Measurements from ENCODE around the gene TLK1. TPM values are rescaled to one million over a fixed set of nuclear protein-coding genes. Genes with fewer than 3 reads are reported as not detected.

Gene TLK1
- total and polyA plus RNA-seq, 9 of the 15 experiments (the other 6 are each of a cell fraction or from before 2014, with no cell fraction given): 20.2 to 101 (median 40.5) TPM

DNA sequence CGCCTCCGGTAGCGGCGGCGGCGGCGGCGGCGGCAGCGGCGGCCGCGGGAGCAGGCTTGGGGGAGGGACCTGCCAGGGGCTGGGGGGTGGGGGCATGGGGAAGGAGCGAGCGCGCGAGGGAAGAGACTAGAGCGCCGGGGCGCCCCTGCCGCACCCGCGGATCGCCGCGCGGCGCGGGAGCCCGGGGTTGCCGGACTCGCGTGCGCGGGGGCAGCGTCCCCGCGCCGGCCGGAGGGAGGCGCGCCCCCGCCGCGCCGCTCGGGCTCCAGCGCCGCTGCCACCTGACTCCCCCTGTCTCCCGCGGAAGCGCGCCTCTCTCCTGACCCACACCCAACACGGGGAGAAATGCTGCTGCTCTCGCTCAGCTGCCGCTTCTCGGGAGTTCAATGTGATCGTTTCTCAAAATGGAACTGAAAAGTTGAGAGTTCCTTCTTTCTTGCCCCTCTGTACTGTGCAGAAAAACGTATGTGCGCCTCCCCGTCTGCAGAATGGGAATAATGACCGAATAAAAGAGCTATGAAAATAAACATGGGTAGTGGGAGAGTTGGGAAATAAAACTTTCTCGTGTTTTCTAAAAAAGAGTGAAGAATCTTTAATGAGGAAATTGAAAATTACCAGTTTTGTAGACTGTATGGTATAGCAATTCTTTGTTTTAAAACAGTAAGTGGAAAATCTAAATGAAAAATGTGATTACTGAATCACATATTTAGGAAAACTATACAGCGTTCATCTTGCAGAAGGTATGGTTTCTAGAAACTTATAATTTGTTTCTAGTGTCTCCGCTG, 455 bp upstream of the TLK1 start (continued):
- TF ChIP-seq, protein P1, sequence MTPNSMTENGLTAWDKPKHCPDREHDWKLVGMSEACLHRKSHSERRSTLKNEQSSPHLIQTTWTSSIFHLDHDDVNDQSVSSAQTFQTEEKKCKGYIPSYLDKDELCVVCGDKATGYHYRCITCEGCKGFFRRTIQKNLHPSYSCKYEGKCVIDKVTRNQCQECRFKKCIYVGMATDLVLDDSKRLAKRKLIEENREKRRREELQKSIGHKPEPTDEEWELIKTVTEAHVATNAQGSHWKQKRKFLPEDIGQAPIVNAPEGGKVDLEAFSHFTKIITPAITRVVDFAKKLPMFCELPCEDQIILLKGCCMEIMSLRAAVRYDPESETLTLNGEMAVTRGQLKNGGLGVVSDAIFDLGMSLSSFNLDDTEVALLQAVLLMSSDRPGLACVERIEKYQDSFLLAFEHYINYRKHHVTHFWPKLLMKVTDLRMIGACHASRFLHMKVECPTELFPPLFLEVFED (CRISPR knock-in tag; conservative IDR thresholded peaks at IDR 0.05): 0 out of 2 replicates have a peak, but pooled peaks have one; percentile 41
- TF ChIP-seq, protein P2, sequence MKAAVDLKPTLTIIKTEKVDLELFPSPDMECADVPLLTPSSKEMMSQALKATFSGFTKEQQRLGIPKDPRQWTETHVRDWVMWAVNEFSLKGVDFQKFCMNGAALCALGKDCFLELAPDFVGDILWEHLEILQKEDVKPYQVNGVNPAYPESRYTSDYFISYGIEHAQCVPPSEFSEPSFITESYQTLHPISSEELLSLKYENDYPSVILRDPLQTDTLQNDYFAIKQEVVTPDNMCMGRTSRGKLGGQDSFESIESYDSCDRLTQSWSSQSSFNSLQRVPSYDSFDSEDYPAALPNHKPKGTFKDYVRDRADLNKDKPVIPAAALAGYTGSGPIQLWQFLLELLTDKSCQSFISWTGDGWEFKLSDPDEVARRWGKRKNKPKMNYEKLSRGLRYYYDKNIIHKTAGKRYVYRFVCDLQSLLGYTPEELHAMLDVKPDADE (conservative IDR thresholded peaks at IDR 0.05; ENCODE audit: control insufficient read depth, low read depth, low read length): peak; percentile 43; the same call in 1 of the 2 replicates
- TF ChIP-seq, protein P3, sequence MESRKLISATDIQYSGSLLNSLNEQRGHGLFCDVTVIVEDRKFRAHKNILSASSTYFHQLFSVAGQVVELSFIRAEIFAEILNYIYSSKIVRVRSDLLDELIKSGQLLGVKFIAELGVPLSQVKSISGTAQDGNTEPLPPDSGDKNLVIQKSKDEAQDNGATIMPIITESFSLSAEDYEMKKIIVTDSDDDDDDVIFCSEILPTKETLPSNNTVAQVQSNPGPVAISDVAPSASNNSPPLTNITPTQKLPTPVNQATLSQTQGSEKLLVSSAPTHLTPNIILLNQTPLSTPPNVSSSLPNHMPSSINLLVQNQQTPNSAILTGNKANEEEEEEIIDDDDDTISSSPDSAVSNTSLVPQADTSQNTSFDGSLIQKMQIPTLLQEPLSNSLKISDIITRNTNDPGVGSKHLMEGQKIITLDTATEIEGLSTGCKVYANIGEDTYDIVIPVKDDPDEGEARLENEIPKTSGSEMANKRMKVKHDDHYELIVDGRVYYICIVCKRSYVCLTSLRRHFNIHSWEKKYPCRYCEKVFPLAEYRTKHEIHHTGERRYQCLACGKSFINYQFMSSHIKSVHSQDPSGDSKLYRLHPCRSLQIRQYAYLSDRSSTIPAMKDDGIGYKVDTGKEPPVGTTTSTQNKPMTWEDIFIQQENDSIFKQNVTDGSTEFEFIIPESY (CRISPR knock-in tag; IDR thresholded peaks at IDR 0.05): no peak
- TF ChIP-seq, protein P4, sequence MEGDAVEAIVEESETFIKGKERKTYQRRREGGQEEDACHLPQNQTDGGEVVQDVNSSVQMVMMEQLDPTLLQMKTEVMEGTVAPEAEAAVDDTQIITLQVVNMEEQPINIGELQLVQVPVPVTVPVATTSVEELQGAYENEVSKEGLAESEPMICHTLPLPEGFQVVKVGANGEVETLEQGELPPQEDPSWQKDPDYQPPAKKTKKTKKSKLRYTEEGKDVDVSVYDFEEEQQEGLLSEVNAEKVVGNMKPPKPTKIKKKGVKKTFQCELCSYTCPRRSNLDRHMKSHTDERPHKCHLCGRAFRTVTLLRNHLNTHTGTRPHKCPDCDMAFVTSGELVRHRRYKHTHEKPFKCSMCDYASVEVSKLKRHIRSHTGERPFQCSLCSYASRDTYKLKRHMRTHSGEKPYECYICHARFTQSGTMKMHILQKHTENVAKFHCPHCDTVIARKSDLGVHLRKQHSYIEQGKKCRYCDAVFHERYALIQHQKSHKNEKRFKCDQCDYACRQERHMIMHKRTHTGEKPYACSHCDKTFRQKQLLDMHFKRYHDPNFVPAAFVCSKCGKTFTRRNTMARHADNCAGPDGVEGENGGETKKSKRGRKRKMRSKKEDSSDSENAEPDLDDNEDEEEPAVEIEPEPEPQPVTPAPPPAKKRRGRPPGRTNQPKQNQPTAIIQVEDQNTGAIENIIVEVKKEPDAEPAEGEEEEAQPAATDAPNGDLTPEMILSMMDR (IDR thresholded peaks at IDR 0.05 in 2 of 3, conservative IDR thresholded peaks at IDR 0.05 in 1 of 3; ENCODE audit: insufficient read depth in 2 of 3, low read depth in 1 of 3, low read length in 3 of 3): peak in 2 of 3 experiments; percentile 12 to 21; a peak in 1 of 6 replicates

All from K562 (cell line).